Mononuclear cell (primary cell): ENCODE measurements around the gene RAB40C. TPM values are rescaled to one million over a fixed set of nuclear protein-coding genes. Genes with fewer than 3 reads are reported as not detected.

Experiments used
- H3K27me3 ChIP-seq: 2 replicates; pipeline ENCODE4 v1.6.0; 2011; ENCODE audit warnings: low read length, control low read depth; ENCODE audit not compliant: insufficient read depth
- H3K4me1 ChIP-seq: 2 replicates; pipeline ENCODE4 v1.5.1; 2011; ENCODE audit warnings: mild to moderate bottlenecking, low read length, control low read depth; ENCODE audit not compliant: insufficient read depth
- H3K4me3 ChIP-seq: 2 replicates; pipeline ENCODE4 v1.5.1; 2011; ENCODE audit warnings: mild to moderate bottlenecking, low read length, moderate library complexity
- H3K9me3 ChIP-seq: 2 replicates; pipeline ENCODE4 v1.5.1; 2011; ENCODE audit warnings: low read depth, mild to moderate bottlenecking, control low read depth, low read length
- total RNA-seq: library from RNA; depleted of rRNA; stranded (reverse); fragments of >200 nt; gene quantifications from one replicate; pipeline ENCODE4 v1.2.3, GENCODE V29; 2012

Gene RAB40C
- total RNA-seq, 1 donor = 6.6 TPM

DNA sequence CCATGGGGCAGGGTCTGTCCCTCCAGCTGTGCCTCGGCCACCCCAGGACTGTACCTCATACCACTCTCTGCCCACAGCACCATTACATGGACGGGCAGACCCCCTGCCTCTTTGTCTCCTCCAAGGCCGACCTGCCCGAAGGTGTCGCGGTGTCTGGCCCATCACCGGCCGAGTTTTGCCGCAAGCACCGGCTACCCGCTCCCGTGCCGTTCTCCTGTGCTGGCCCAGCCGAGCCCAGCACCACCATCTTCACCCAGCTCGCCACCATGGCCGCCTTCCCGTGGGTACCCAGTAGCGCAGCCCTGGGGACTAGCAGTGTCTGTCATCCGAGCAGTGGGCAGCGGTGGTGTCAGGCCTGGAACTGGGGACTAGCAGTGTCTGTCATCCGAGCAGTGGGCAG, 83.0 kb downstream of the RAB40C start:
- H3K4me3 ChIP-seq = no peak overlapping the region

DNA sequence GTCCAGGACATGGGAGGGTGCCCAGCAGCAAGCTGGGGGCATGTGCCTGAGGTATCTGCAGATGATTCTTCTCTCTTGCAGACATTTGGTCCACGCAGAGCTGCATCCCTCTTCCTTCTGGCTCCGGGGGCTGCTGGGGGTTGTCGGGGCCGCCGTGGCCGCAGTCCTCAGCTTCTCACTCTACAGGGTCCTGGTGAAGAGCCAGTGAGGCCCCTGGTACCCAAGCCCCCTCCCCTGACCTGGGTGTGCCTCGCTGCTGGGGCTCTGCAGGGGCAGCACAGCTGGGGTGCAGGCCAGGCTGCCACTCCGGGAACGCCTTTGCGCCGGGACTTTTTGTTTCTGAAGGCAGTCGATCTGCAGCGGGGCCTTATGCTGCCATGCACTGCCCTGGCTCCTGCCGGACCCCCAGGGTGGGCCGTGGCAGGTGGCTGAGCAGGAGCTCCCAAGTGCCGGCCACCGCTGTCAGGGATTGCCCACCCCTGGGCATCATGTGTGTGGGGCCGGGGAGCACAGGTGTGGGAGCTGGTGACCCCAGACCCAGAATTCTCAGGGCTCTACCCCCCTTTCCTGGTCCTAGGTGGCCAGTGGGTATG, 83.6 kb downstream of the RAB40C start:
- H3K9me3 ChIP-seq = no peaks in the 10 kb centered on the region
- H3K4me1 ChIP-seq = peaks cover 14% of the 10 kb centered on the region
- no peak overlapping the region for H3K4me3 ChIP-seq

More for the DNA sequence above, 83.0 kb downstream of the RAB40C start:
- no peaks in the 10 kb centered on the region for H3K9me3 ChIP-seq
- H3K27me3 ChIP-seq = no peaks in the 10 kb centered on the region
- H3K4me1 ChIP-seq = peaks cover 16% of the 10 kb centered on the region

GRCh38 chr16:674214-674881, 84.5 kb downstream of the RAB40C start:
- Histone ChIP-seq H3K4me3 (no peak overlapping the region), H3K27me3 (no peaks in the 10 kb centered on the region), H3K9me3 (no peaks in the 10 kb centered on the region), H3K4me1 (peaks cover 13% of the 10 kb centered on the region)

More for the DNA sequence above, 83.6 kb downstream of the RAB40C start:
- H3K27me3 ChIP-seq = no peaks in the 10 kb centered on the region

- Histone ChIP-seq H3K27me3 (no peaks in the 10 kb centered on the region), H3K4me3 (no peak within 1 kb of the TSS), H3K9me3 (no peaks in the 10 kb centered on the region), H3K4me1 (peaks cover 16% of the 10 kb centered on the region)
Measured at GRCh38 chr16:674968-675883, 85.4 kb downstream of the RAB40C start, which contains the start of gene RHBDL1. RHBDL1 (plus strand) TSS chr16:675671; CDS start chr16:675791, 120 bp downstream.

- no peaks in the 10 kb centered on the region for H3K27me3 ChIP-seq
- no peaks in the 10 kb centered on the region for H3K9me3 ChIP-seq
- no peak overlapping the region for H3K4me3 ChIP-seq
- peaks cover 21% of the 10 kb centered on the region for H3K4me1 ChIP-seq
Measured at GRCh38 chr16:675884-676564, 86.2 kb downstream of the RAB40C start.

DNA sequence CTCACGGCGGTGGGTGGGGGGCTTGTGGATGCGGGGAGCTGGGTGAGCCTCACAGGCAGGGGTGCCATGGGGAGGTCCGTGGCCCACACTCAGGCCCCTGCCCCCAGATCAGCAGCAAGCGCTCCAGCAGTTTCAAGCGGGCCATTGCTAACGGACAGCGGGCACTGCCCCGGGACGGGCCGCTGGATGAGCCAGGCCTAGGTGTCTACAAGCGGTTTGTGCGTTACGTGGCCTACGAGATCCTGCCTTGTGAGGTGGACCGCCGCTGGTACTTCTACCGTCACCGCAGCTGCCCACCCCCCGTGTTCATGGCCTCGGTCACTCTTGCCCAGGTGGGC, 86.7 kb downstream of the RAB40C start:
- Histone ChIP-seq H3K4me1 (peaks cover 26% of the 10 kb centered on the region), H3K9me3 (no peaks in the 10 kb centered on the region)

GRCh38 chr16:676913-677312, 87.0 kb downstream of the RAB40C start:
- no peaks in the 10 kb centered on the region for H3K9me3 ChIP-seq
- no peaks in the 10 kb centered on the region for H3K27me3 ChIP-seq
- H3K4me1 ChIP-seq = peaks cover 30% of the 10 kb centered on the region
- H3K4me3 ChIP-seq = no peak overlapping the region

More for the DNA sequence above, 86.7 kb downstream of the RAB40C start:
- H3K4me3 ChIP-seq = no peak overlapping the region
- H3K27me3 ChIP-seq = no peaks in the 10 kb centered on the region

DNA sequence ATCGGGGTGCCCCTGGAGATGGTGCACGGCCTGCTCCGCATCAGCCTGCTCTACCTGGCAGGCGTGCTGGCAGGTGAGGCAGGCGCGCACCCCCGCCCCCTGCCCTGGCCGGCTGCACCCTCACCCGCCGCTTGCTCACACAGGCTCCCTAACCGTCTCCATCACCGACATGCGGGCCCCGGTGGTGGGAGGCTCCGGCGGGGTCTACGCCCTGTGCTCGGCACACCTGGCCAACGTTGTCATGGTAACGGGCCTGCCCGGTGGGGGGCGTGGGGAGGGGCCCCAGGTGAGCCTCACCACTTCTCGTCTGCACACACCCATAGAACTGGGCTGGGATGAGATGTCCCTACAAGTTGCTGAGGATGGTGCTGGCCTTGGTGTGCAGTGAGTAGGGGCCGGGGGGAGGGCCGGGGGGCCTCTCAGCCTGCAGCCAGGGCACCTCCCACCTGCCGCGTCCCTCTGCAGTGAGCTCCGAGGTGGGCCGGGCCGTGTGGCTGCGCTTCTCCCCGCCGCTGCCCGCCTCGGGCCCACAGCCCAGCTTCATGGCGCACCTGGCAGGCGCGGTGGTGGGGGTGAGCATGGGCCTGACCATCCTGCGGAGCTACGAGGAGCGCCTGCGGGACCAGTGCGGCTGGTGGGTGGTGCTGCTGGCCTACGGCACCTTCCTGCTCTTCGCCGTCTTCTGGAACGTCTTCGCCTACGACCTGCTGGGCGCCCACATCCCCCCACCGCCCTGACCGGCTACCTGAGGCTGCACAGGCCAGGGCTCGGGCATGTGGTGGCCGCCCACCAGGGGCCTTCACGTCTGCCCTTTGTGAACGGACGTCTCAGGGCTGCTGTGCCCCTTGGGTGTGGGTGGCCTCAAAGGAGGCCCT, 87.7 kb downstream of the RAB40C start:
- no peak overlapping the region for H3K4me3 ChIP-seq
- no peaks in the 10 kb centered on the region for H3K9me3 ChIP-seq
- no peaks in the 10 kb centered on the region for H3K27me3 ChIP-seq
- peaks cover 35% of the 10 kb centered on the region for H3K4me1 ChIP-seq

DNA sequence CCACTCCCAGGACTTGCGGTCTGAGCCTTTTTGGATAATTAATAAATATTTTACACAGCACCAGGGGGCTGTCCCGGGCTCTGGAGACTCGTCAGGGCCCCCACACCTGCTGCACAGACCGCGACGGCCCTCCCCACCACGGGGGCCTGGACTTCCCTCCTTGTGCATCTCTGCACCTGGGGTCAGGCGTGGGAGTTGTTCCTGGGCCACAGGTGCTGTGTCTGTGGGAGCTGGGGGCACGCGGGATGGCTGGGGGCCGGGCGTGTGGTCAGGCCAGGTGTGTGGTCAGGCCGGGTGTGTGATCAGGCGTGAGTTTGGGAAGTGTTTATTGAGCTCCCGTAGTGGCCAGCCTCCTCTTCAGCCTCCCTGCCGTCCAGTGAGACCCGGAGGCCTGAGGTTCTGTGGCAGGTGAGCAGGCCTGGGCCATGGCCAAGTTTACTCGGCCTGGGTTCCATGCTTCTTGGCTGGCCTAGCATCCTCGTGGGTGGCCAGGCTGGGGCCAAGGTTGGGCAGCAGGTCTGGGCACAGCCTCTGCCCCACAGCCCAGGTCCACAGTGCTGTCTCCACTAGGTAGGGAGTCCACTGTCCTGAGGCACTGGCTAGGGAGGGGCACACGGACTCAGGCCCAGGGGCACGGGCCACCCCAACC, 88.5 kb downstream of the RAB40C start:
- Histone ChIP-seq H3K9me3 (no peaks in the 10 kb centered on the region), H3K4me1 (peaks cover 42% of the 10 kb centered on the region), H3K4me3 (no peak overlapping the region), H3K27me3 (no peaks in the 10 kb centered on the region)

Other genes starting within 250 kb of the RAB40C start
- gene AXIN1, start 237.3 kb upstream of the RAB40C start, total RNA-seq = 35.8 TPM
- 19.9 TPM for gene MRPL28, start 219.5 kb upstream of the RAB40C start, total RNA-seq
- gene PGAP6, start 208.1 kb upstream of the RAB40C start, total RNA-seq = 24.8 TPM
- 15.0 TPM for gene NME4, start 192.9 kb upstream of the RAB40C start, total RNA-seq
- gene DECR2, start 188.2 kb upstream of the RAB40C start, total RNA-seq = 2.9 TPM
- 6.5 TPM for gene RAB11FIP3, start 164.4 kb upstream of the RAB40C start, total RNA-seq
- 31.2 TPM for gene CAPN15, start 62.4 kb upstream of the RAB40C start, total RNA-seq
- gene PRR35, start 29.7 kb upstream of the RAB40C start, total RNA-seq = 0.10 TPM
- 1.2 TPM for gene NHLRC4, start 23.1 kb upstream of the RAB40C start, total RNA-seq
- gene PIGQ, start 20.1 kb upstream of the RAB40C start, total RNA-seq = 8.5 TPM
- gene WFIKKN1, start 40.9 kb downstream of the RAB40C start, total RNA-seq = 0.31 TPM
- gene METTL26, start 46.2 kb downstream of the RAB40C start, total RNA-seq = 49.0 TPM
- 18.5 TPM for gene MCRIP2, start 51.8 kb downstream of the RAB40C start, total RNA-seq
- 4.6 TPM for gene WDR90, start 59.3 kb downstream of the RAB40C start, total RNA-seq
- gene RHOT2, start 78.1 kb downstream of the RAB40C start, total RNA-seq = 45.2 TPM
- gene RHBDL1, start 85.6 kb downstream of the RAB40C start, total RNA-seq = 0.84 TPM
- gene STUB1, start 90.3 kb downstream of the RAB40C start, total RNA-seq = 39.0 TPM
- 25.0 TPM for gene JMJD8, start 94.3 kb downstream of the RAB40C start, total RNA-seq
- 4.4 TPM for gene WDR24, start 100.3 kb downstream of the RAB40C start, total RNA-seq
- 1.7 TPM for gene FBXL16, start 115.7 kb downstream of the RAB40C start, total RNA-seq
- 4.8 TPM for gene METRN, start 125.1 kb downstream of the RAB40C start, total RNA-seq
- gene ANTKMT, start 131.1 kb downstream of the RAB40C start, total RNA-seq = 5.8 TPM
- 1.0 TPM for gene CCDC78, start 136.4 kb downstream of the RAB40C start, total RNA-seq
- 4.6 TPM for gene HAGHL, start 137.0 kb downstream of the RAB40C start, total RNA-seq
- gene CIAO3, start 150.9 kb downstream of the RAB40C start, total RNA-seq = 22.7 TPM
- gene MSLN, start 170.7 kb downstream of the RAB40C start, total RNA-seq = 0.21 TPM
- gene RPUSD1, start 198.3 kb downstream of the RAB40C start, total RNA-seq = 10.4 TPM
- gene CHTF18, start 198.6 kb downstream of the RAB40C start, total RNA-seq = 8.8 TPM
- gene GNG13, start 210.7 kb downstream of the RAB40C start, total RNA-seq = not detected